Esophagus muscularis mucosa (tissue), 4 donors: ENCODE results near the gene NECTIN1. TPM values are rescaled to one million over a fixed set of nuclear protein-coding genes. Genes with fewer than 3 reads are reported as not detected.

ENCODE experiments used
- DNase-seq: peaks from one replicate; pipeline ENCODE4 v3.0.0-alpha.2; 2017; ENCODE audit errors: extremely low spot score
- H3K27ac ChIP-seq, 4 donors: fragments of 200-600 bp; sonication (generic); replicated peaks in 1 of 4; 1 replicate in 3 of 4; 2 replicates in 1 of 4; pipeline ENCODE4 v1.5.1; 2016 to 2019; ENCODE audit warnings: mild to moderate bottlenecking in 1 of 4
- H3K27me3 ChIP-seq, 4 donors: fragments of 200-600 bp; sonication (generic); one replicate each; pipeline versions ENCODE4 v1.5.1 to v1.6.0; 2016 to 2019
- H3K36me3 ChIP-seq, 4 donors: fragments of 200-600 bp; sonication (generic); one replicate each; pipeline ENCODE4 v1.5.1; 2016 to 2019
- H3K4me1 ChIP-seq, 4 donors: fragments of 200-600 bp; sonication (generic); one replicate each; pipeline ENCODE4 v1.5.1; 2016 to 2019
- H3K4me3 ChIP-seq, 4 donors: fragments of 200-600 bp; sonication (generic); 1 replicate in 2 of 4; 2 replicates in 2 of 4; pipeline ENCODE4 v1.5.1; 2016 to 2019; ENCODE audit warnings: mild to moderate bottlenecking in 4 of 4, moderate library complexity in 1 of 4
- H3K9me3 ChIP-seq, 4 donors: fragments of 200-600 bp; sonication (generic); 1 replicate in 3 of 4; 2 replicates in 1 of 4; pipeline ENCODE4 v1.5.1; 2016 to 2019
- EP300 ChIP-seq: sonication (generic); formaldehyde crosslinking; IDR thresholded peaks from one replicate; pipeline ENCODE4 v1.6.1; 2017; ENCODE audit warnings: antibody characterized with exemption
- POLR2A ChIP-seq: fragments of 450-650 bp; IDR thresholded peaks from one replicate; pipeline ENCODE4 v1.6.1; 2017; ENCODE audit warnings: antibody characterized with exemption, moderate library complexity, mild to moderate bottlenecking, low read depth
- POLR2AphosphoS5 ChIP-seq, 2 donors: sonication (generic); formaldehyde crosslinking; IDR thresholded peaks; one replicate each; pipeline ENCODE4 v1.6.1; 2017; ENCODE audit warnings: antibody characterized with exemption in 2 of 2
- WGBS: methylation state at CpG from one replicate; pipeline ENCODE4 v1.1.5; 2018; 5-methylcytosine and 5-hydroxymethylcytosine counted together
- intact Hi-C: fragments of 100-400 bp; cut with DNase I; formaldehyde crosslinking; loops from one replicate; pipeline ENCODE4 v1.15.1; 2023
- total RNA-seq, 4 donors: library from RNA; depleted of rRNA; stranded (reverse); fragments of >200 nt; gene quantifications; one replicate each; pipeline versions ENCODE4 v1.1.0 to v1.2.1, GENCODE V29; 2016
- TF ChIP-seq, protein P1 (sequence below), 3 experiments: fragments of 200-600 bp in 2 of 3; fragments of 450-650 bp in 1 of 3; sonication (generic) in 2 of 3; IDR thresholded peaks; one replicate each; pipeline ENCODE4 v1.5.1; 2017 to 2019; ENCODE audit warnings: antibody characterized with exemption in 3 of 3, mild to moderate bottlenecking in 2 of 3, moderate library complexity in 1 of 3

The NECTIN1 gene
- total RNA-seq, 4 donors from 2014 or later, result 1.7 to 4.0 (median 2.5) TPM

DNA sequence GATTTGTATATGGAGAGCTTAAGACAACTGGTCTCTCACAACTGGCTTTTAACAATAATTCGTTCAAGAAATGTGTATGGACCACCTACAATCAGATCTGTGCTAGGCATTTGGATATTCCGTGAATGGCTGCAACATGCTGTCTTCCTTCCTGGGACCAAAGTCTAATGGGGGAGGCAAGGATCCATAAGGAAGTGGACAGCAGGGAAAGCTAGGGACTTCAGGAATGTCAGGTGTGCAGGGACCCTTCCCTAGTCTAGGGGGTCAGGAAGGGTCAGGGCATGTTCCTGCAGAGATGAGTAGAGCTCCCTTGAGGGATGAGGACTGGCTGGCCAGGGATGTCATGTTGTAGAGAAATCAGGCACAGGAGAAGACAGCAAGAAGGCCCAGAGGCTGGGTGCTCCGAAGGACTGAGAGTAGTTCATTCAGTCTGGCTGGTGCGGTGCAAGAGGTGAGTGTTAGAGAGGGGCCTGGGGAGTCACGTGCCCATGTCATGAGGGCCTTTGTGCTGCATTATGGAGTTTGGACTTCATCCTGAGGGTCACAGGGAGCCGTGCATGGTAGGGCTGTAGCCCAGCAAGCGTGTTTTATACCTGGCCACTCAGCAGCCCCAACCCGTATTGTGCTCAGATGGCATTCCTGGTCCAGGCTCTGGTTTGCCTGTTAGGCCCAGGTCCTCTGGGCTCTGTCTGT lies 8.5 kb upstream of the NECTIN1 start:
- TF ChIP-seq POLR2AphosphoS5 (IDR thresholded peaks at IDR 0.05) (no peak), EP300 (no peak), POLR2A (no peak)
- TF ChIP-seq, protein P1, sequence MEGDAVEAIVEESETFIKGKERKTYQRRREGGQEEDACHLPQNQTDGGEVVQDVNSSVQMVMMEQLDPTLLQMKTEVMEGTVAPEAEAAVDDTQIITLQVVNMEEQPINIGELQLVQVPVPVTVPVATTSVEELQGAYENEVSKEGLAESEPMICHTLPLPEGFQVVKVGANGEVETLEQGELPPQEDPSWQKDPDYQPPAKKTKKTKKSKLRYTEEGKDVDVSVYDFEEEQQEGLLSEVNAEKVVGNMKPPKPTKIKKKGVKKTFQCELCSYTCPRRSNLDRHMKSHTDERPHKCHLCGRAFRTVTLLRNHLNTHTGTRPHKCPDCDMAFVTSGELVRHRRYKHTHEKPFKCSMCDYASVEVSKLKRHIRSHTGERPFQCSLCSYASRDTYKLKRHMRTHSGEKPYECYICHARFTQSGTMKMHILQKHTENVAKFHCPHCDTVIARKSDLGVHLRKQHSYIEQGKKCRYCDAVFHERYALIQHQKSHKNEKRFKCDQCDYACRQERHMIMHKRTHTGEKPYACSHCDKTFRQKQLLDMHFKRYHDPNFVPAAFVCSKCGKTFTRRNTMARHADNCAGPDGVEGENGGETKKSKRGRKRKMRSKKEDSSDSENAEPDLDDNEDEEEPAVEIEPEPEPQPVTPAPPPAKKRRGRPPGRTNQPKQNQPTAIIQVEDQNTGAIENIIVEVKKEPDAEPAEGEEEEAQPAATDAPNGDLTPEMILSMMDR (IDR thresholded peaks at IDR 0.05), result no peak
- Histone ChIP-seq H3K4me3 (no peak overlapping the region), H3K27ac (no peak overlapping the region), H3K9me3 (no peaks in the 10 kb centered on the region), H3K4me1 (peaks cover 5 to 17% (median 16%) of the 10 kb centered on the region in 4 donors), H3K36me3 (no peaks in the 10 kb centered on the region), H3K27me3 (peaks cover 0 to 74% (median 22%) of the 10 kb centered on the region in 4 donors)
- 93% methylated on average over 8 of the region's 8 CpGs for WGBS
- intact Hi-C loops, result no loop called here
- no peak for DNase-seq

DNA sequence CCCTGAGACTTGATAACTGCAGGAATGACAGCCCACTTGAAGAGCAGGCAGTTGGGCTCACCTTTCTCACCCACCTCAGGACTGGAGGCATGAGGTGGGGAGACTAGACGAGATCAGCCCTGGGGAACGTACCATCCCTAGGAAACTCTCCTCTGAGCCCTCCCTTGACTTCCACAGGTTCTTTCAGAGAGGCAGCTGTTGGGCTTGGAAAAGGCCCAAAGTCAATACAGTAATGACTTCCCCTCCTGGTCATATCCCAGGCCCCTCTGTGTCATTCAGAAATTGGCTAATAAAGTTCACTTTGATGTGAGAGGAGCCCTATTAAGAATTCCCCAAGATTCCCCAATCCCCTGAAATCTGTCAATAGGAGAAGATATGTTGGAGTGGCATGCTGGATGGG lies 5.8 kb upstream of the NECTIN1 start:
- peaks cover 0 to 47% (median 5%) of the 10 kb centered on the region in 4 donors for H3K27me3 ChIP-seq
- TF ChIP-seq POLR2A (no peak), EP300 (no peak), POLR2AphosphoS5 (IDR thresholded peaks at IDR 0.05) (no peak)
- TF ChIP-seq, protein P1 (IDR thresholded peaks at IDR 0.05), result no peak
- H3K36me3 ChIP-seq, result no peaks in the 10 kb centered on the region

DNA sequence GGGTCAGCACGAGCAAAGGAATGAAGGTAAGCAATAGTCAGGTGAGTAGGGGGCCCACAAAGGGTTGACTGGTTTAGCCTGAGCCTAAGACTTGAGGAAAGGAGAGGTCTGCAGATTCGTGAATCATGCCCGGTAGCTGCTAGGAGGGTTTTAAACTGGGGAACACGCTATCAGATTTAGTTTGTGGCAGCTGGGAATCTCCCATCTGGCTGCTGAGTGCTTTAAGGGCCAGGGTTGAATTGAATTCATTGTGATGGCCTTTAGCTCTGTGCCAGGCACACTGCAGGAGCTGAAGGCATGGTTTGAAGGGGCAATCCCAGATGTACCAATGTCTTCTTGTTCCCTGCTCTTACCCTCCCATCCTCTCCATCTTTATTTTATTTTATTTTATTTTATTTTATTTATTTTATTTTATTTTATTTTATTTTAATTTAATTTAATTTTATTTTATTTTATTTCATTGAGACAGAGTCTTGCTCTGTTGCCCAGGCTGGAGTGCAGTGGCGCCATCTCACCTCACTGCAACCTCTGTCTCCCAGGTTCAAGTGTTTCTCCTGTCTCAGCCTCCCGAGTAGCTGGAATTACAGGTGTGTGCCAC lies 1.9 kb upstream of the NECTIN1 start:
- TF ChIP-seq POLR2A, result no peak
- TF ChIP-seq EP300, result no peak
- TF ChIP-seq POLR2AphosphoS5 (IDR thresholded peaks at IDR 0.05), result no peak
- TF ChIP-seq, protein P1 (IDR thresholded peaks at IDR 0.05), result no peak
- intact Hi-C loops, result no loop called here
- no peaks in the 10 kb centered on the region for H3K36me3 ChIP-seq
- H3K27ac ChIP-seq, result no peak overlapping the region
- no peak for DNase-seq
- no peaks in the 10 kb centered on the region for H3K9me3 ChIP-seq
- 87% methylated on average over 6 of the region's 6 CpGs for WGBS
- peaks cover 13 to 36% (median 34%) of the 10 kb centered on the region in 4 donors for H3K4me1 ChIP-seq
- H3K4me3 ChIP-seq, result no peak overlapping the region
- H3K27me3 ChIP-seq, result peaks cover 0 to 15% (median 0%) of the 10 kb centered on the region in 4 donors

More for the DNA sequence above, 5.8 kb upstream of the NECTIN1 start:
- H3K9me3 ChIP-seq, result no peaks in the 10 kb centered on the region
- no peak for DNase-seq
- intact Hi-C loops, result no loop called here
- WGBS, result 71% methylated on average over 2 of the region's 2 CpGs
- no peak overlapping the region for H3K4me3 ChIP-seq
- peaks cover 0 to 7% (median 6%) of the 10 kb centered on the region in 4 donors for H3K4me1 ChIP-seq
- H3K27ac ChIP-seq, result no peak overlapping the region

DNA sequence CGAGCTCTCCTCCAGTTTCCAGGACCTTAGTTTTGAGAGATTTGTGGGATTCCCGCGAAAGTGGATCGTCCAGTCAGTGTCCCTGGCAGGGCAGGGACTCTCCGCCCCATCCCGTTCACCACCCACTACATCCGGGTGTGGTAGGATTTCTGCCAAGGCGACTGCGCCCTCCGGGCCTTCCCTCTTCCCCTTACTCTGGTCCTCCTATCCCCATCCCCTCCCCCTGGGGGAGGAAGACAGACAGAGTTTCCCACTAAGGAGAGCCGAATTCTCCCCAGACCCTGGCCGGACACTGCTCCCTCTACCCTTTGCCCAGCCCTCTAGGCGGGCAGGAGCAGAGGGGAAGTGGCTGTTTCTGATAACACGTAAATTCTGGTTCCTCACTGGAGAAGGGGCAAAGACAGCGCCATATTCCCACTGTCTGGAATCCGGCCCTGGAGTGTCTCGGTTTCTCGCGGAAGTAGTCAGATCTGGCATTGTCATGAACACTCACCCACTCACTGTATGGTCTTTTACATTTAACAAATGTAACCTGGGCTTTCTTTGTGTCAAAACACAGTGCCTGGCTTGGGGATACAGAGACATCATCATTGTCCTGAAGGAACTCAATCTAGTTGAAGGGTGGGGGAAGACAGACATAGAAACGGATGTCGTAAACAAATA lies 1.1 kb upstream of the NECTIN1 start:
- peaks cover 13 to 36% (median 34%) of the 10 kb centered on the region in 4 donors for H3K4me1 ChIP-seq
- peaks cover 0 to 7% (median 0%) of the 10 kb centered on the region in 4 donors for H3K27me3 ChIP-seq
- TF ChIP-seq POLR2AphosphoS5 (IDR thresholded peaks at IDR 0.05), result peak in 1 of 2 donors; percentile 4
- no peak for TF ChIP-seq POLR2A
- no peak for TF ChIP-seq EP300
- TF ChIP-seq, protein P1 (IDR thresholded peaks at IDR 0.05), result no peak
- 21% methylated on average over 20 of the region's 21 CpGs for WGBS
- peak overlapping the region; percentile 87 to 93 (median 89) for H3K27ac ChIP-seq
- H3K36me3 ChIP-seq, result no peaks in the 10 kb centered on the region
- intact Hi-C loops, result loop anchor here (5.0 kb wide), 3 partner anchors 63 to 377 kb away; no protein-coding TSS in a partner anchor
- no peaks in the 10 kb centered on the region for H3K9me3 ChIP-seq
- peak overlapping the region; percentile 80 to 97 (median 84) for H3K4me3 ChIP-seq
- no peak for DNase-seq
